Neural cell (in vitro differentiated cells): Measurements from ENCODE around the gene AFAP1. TPM values are rescaled to one million over a fixed set of nuclear protein-coding genes. Genes with fewer than 3 reads are reported as not detected.

Source experiments
- H2AFZ ChIP-seq: fragments of 200-600, 300-800 bp; sonication (generic), shearing (Covaris generic); 2 replicates; pipeline ENCODE4 v1.6.0; 2014; ENCODE audit warnings: low read depth, mild to moderate bottlenecking, antibody characterized with exemption, low read length, moderate library complexity
- H3F3A ChIP-seq: fragments of 200-600 bp; shearing (Covaris generic); 2 replicates; pipeline ENCODE4 v1.6.1; 2016; ENCODE audit warnings: mild to moderate bottlenecking, moderate library complexity, mixed read lengths, antibody characterized with exemption, low read length; ENCODE audit not compliant: insufficient read depth, poor library complexity, severe bottlenecking
- H3K27ac ChIP-seq: fragments of 200-600, 300-800 bp; sonication (generic), shearing (Covaris generic); 2 replicates; pipeline ENCODE4 v1.5.1; 2014; ENCODE audit warnings: mild to moderate bottlenecking, low read length, moderate library complexity
- H3K27me3 ChIP-seq: fragments of 300-800, 200-600 bp; sonication (generic), shearing (Covaris generic); 2 replicates; pipeline ENCODE4 v1.6.0; 2014; ENCODE audit warnings: mild to moderate bottlenecking, low read depth, low read length, moderate library complexity; ENCODE audit not compliant: insufficient read depth
- H3K36me3 ChIP-seq: fragments of 300-800, 200-600 bp; sonication (generic), shearing (Covaris generic); 2 replicates; pipeline ENCODE4 v1.5.1; 2014; ENCODE audit warnings: mild to moderate bottlenecking, antibody characterized with exemption, low read length, moderate library complexity; ENCODE audit not compliant: insufficient read depth
- H3K4me2 ChIP-seq: fragments of 300-800, 200-600 bp; sonication (generic), shearing (Covaris generic); 2 replicates; pipeline ENCODE4 v1.6.0; 2014; ENCODE audit warnings: mild to moderate bottlenecking, low read length
- H3K4me3 ChIP-seq: fragments of 300-800, 200-600 bp; sonication (generic), shearing (Covaris generic); 2 replicates; pipeline ENCODE4 v1.5.1; 2014; ENCODE audit warnings: mild to moderate bottlenecking, low read length, moderate library complexity
- H3K79me2 ChIP-seq: fragments of 200-600 bp; shearing (Covaris generic); replicated peaks from 2 replicates; pipeline ENCODE4 v1.6.0; 2014; ENCODE audit warnings: mild to moderate bottlenecking, low read length, moderate library complexity; ENCODE audit not compliant: insufficient read depth
- H3K9ac ChIP-seq: fragments of 300-800, 200-600 bp; sonication (generic), shearing (Covaris generic); 2 replicates; pipeline ENCODE4 v1.6.1; 2016; ENCODE audit warnings: mild to moderate bottlenecking, low read length, mixed read lengths
- H3K9me2 ChIP-seq: fragments of 200-600 bp; shearing (Covaris generic); 2 replicates; pipeline ENCODE4 v1.6.1; 2016; ENCODE audit warnings: mild to moderate bottlenecking, low read length, mixed read lengths; ENCODE audit not compliant: insufficient read depth
- H3K9me3 ChIP-seq: fragments of 200-600, 300-800 bp; sonication (generic), shearing (Covaris generic); 2 replicates; pipeline ENCODE4 v1.6.1; 2016; ENCODE audit warnings: mild to moderate bottlenecking, mixed run types, low read length, moderate library complexity, mixed read lengths
- H4K20me1 ChIP-seq: fragments of 200-600 bp; shearing (Covaris generic); 2 replicates; pipeline ENCODE4 v1.6.1; 2016; ENCODE audit warnings: mild to moderate bottlenecking, mixed run types; ENCODE audit not compliant: insufficient read depth
- CTCF ChIP-seq: fragments of 450-650 bp; IDR thresholded peaks from 2 replicates; pipeline ENCODE4 v1.5.1; 2014; ENCODE audit warnings: antibody characterized with exemption, mild to moderate bottlenecking, moderate library complexity; ENCODE audit not compliant: poor library complexity, severe bottlenecking
- EP300 ChIP-seq: fragments of 450-650 bp; conservative IDR thresholded peaks from 2 replicates; pipeline ENCODE4 v1.6.1; 2014; ENCODE audit warnings: antibody characterized with exemption, mild to moderate bottlenecking, moderate library complexity; ENCODE audit not compliant: poor library complexity, severe bottlenecking
- EZH2 ChIP-seq: fragments of 200-600, 300-800 bp; shearing (Covaris generic), sonication (generic); IDR thresholded peaks from 2 replicates; pipeline ENCODE4 v1.6.1; 2014; ENCODE audit warnings: antibody characterized with exemption, low read length, borderline replicate concordance, mild to moderate bottlenecking; ENCODE audit not compliant: insufficient read depth, poor library complexity, severe bottlenecking
- MXI1 ChIP-seq: fragments of 450-650 bp; conservative IDR thresholded peaks from 2 replicates; pipeline ENCODE4 v1.6.1; 2014; ENCODE audit warnings: antibody characterized with exemption, mild to moderate bottlenecking; ENCODE audit not compliant: poor library complexity, severe bottlenecking
- POLR2AphosphoS5 ChIP-seq: IDR thresholded peaks from 2 replicates; pipeline ENCODE4 v1.6.1; 2012
- RAD21 ChIP-seq: fragments of 450-650 bp; conservative IDR thresholded peaks from 2 replicates; pipeline ENCODE4 v1.6.1; 2014; ENCODE audit warnings: antibody characterized with exemption, mild to moderate bottlenecking, moderate library complexity
- REST ChIP-seq: IDR thresholded peaks from 2 replicates; pipeline ENCODE4 v1.6.1; 2012; ENCODE audit warnings: borderline replicate concordance
- SMC3 ChIP-seq: fragments of 450-650 bp; conservative IDR thresholded peaks from 2 replicates; pipeline ENCODE4 v1.6.1; 2014; ENCODE audit warnings: antibody characterized with exemption, mild to moderate bottlenecking, moderate library complexity; ENCODE audit not compliant: poor library complexity
- TAF1 ChIP-seq: IDR thresholded peaks from 2 replicates; pipeline ENCODE4 v1.6.1; 2012; ENCODE audit warnings: low read depth
- polyA plus RNA-seq: library from polyadenylated mRNA; depleted of rRNA; stranded (reverse); fragments of >200 nt; gene quantifications from 2 replicates; pipeline ENCODE4 v1.2.3, GENCODE V29; 2014

AFAP1 gene
- polyA plus RNA-seq, 1 donor from 2014 or later: 38.9 TPM

GRCh38 chr4:7932287-7932686 is 7.4 kb downstream of the AFAP1 start:
- TF ChIP-seq REST (no peak), TAF1 (no peak), SMC3 (no peak), MXI1 (no peak), POLR2AphosphoS5 (no peak), EZH2 (no peak), RAD21 (no peak), EP300 (no peak), CTCF (no peak)
- H3K9me2 ChIP-seq: no peaks in the 10 kb centered on the region
- no peaks in the 10 kb centered on the region for H3F3A ChIP-seq
- no peak overlapping the region for H3K4me3 ChIP-seq
- H2AFZ ChIP-seq: no peak overlapping the region
- H3K4me2 ChIP-seq: no peak overlapping the region
- peaks cover 95% of the 10 kb centered on the region for H3K79me2 ChIP-seq
- H4K20me1 ChIP-seq: peaks cover 20% of the 10 kb centered on the region
- no peak overlapping the region for H3K9ac ChIP-seq
- no peak overlapping the region for H3K27ac ChIP-seq
- H3K36me3 ChIP-seq: no peaks in the 10 kb centered on the region
- H3K9me3 ChIP-seq: no peaks in the 10 kb centered on the region
- H3K27me3 ChIP-seq: no peaks in the 10 kb centered on the region

- Histone ChIP-seq H3K9me3 (no peaks in the 10 kb centered on the region), H3F3A (no peaks in the 10 kb centered on the region), H3K9me2 (no peaks in the 10 kb centered on the region), H3K4me3 (peak overlapping the region; percentile 7), H3K27me3 (no peaks in the 10 kb centered on the region), H2AFZ (no peak overlapping the region), H3K27ac (no peak overlapping the region), H4K20me1 (peaks cover 14% of the 10 kb centered on the region), H3K36me3 (no peaks in the 10 kb centered on the region), H3K4me2 (no peak overlapping the region), H3K9ac (no peak overlapping the region), H3K79me2 (peaks cover 90% of the 10 kb centered on the region)
- TF ChIP-seq SMC3 (no peak), POLR2AphosphoS5 (no peak), TAF1 (no peak), EP300 (no peak), RAD21 (no peak), EZH2 (no peak), MXI1 (no peak), REST (no peak), CTCF (no peak)
These were observed 10.3 kb downstream of the AFAP1 start for GRCh38 chr4:7929118-7929951.
